ENCODE data around the gene DUOX1.

- TF ChIP-seq CTCF (conservative IDR thresholded peaks at IDR 0.05; ENCODE audit: low read length) = no peak
- TF ChIP-seq EZH2phosphoT487 (IDR thresholded peaks at IDR 0.05; ENCODE audit: borderline replicate concordance) = no peak
These were observed 71.7 kb downstream of the DUOX1 start for GRCh38 chr15:45201557-45201859.
